GM23248 (cell line): ENCODE measurements around the gene FAM3D.

ENCODE experiments used
- EZH2 ChIP-seq: fragments of 200-600 bp; sonication (generic); IDR thresholded peaks from 2 replicates; pipeline ENCODE4 v1.6.1; 2018; ENCODE audit warnings: antibody characterized with exemption, mild to moderate bottlenecking; ENCODE audit not compliant: insufficient read depth, poor library complexity, severe bottlenecking
- EZH2phosphoT487 ChIP-seq: fragments of 200-600 bp; sonication (generic); IDR thresholded peaks from 2 replicates; pipeline ENCODE4 v1.6.1; 2018; ENCODE audit warnings: antibody characterized with exemption, moderate library complexity, mild to moderate bottlenecking, low read depth; ENCODE audit not compliant: insufficient read depth

DNA sequence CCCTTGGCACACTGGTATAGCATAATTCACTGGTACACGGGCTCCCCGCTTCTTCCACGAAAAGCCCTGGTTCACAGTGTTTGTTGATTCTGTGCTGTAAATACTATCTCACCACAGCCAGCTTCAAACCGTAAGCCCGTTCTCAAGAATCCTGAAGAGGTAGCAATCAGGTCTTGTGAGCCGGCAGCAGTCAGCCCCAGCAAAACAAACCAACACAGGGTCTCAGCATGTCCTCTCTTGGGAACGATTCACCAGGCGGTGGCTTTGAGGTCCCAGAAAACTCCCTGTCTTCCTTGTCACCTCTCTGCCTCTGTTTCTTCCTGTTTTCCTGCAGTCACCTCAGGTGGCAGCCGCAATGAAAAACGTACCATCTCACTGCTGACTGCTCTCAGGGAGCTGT, 19.1 kb upstream of the FAM3D start:
- TF ChIP-seq EZH2 (no peak), EZH2phosphoT487 (no peak)
